Dedifferentiated amniotic fluid mesenchymal stem cell (primary cell): ENCODE results near the gene RBM44.

Experiments
- DNase-seq: peaks from one replicate; pipeline ENCODE4 v3.0.0-alpha.2; 2016; ENCODE audit errors: extremely low spot score

Gene RBM44

GRCh38 chr2:237872178-237872887, 73.8 kb downstream of the RBM44 start:
- DNase-seq, result no peak

GRCh38 chr2:237873421-237873831, 74.8 kb downstream of the RBM44 start:
- DNase-seq, result no peak

GRCh38 chr2:237873897-237874551, 75.4 kb downstream of the RBM44 start:
- DNase-seq, result no peak

- peak; percentile 76 for DNase-seq
These were observed 76.1 kb downstream of the RBM44 start for GRCh38 chr2:237874585-237875161.

- no peak for DNase-seq
These were observed 76.9 kb downstream of the RBM44 start for GRCh38 chr2:237875256-237876060.

GRCh38 chr2:237876061-237876526, 77.5 kb downstream of the RBM44 start:
- DNase-seq, result no peak

- DNase-seq, result no peak
These were observed 78.0 kb downstream of the RBM44 start for GRCh38 chr2:237876532-237876931.

- DNase-seq, result no peak
These were observed 78.4 kb downstream of the RBM44 start for GRCh38 chr2:237876951-237877491.

GRCh38 chr2:237877576-237878307, 79.2 kb downstream of the RBM44 start:
- no peak for DNase-seq

- no peak for DNase-seq
These were observed 79.9 kb downstream of the RBM44 start for GRCh38 chr2:237878321-237879057.

GRCh38 chr2:237879058-237879430, 80.5 kb downstream of the RBM44 start:
- DNase-seq, result no peak

GRCh38 chr2:237879991-237880560, 81.5 kb downstream of the RBM44 start:
- no peak for DNase-seq

- no peak for DNase-seq
These were observed 84.2 kb downstream of the RBM44 start for GRCh38 chr2:237882510-237883481.

- no peak for DNase-seq
These were observed 85.4 kb downstream of the RBM44 start for GRCh38 chr2:237883951-237884446.

- no peak for DNase-seq
These were observed 86.1 kb downstream of the RBM44 start for GRCh38 chr2:237884681-237885080.

- DNase-seq, result no peak
These were observed 86.7 kb downstream of the RBM44 start for GRCh38 chr2:237885111-237885930.

GRCh38 chr2:237885931-237886684, 87.5 kb downstream of the RBM44 start:
- no peak for DNase-seq
